ENCODE results near the gene LMO3.

Gene LMO3

DNA sequence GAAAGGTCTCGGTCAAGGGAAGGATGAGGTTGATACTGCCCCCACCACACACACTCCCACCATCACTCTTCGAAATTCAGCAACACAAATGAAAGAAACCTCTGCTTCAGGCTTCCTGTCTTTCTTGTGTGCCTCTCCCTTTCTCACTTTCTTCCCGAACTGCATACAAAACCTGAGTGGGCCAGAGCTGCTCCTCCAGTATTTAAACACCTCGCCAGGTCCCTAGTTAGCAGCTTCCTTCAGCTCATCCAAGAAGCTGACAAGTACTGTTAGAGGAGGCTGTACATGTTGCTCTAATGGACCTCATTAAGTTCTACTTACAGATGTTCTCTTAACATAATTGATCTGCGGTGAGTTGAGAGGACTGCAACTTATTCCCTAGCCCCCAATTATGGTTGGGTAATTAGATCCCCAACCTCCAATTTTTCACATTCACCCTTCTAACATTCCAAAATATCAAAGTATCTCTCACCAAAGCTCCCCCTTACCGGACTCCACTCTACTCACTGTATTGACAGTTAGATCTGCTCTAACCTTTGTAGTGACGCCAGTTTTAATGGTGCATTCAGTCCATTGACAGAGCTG is 4.1 kb upstream of the LMO3 start:
- Histone ChIP-seq H3K27me3 (ENCODE audit: control insufficient read depth, insufficient read depth, low read length) (peaks cover 54% of the 10 kb centered on the region), H3K9me3 (ENCODE audit: control insufficient read depth, insufficient read depth, low read length) (no peaks in the 10 kb centered on the region), H3K4me3 (ENCODE audit: low read depth, low read length) (peak overlapping the region; percentile 44), H3K9ac (ENCODE audit: low read depth, low read length) (no peak overlapping the region), H3K27ac (ENCODE audit: low read depth, low read length) (no peak overlapping the region), H3K4me1 (ENCODE audit: control insufficient read depth, insufficient read depth, low read length) (peaks cover 63% of the 10 kb centered on the region), H3K36me3 (ENCODE audit: control insufficient read depth, insufficient read depth, low read length) (no peaks in the 10 kb centered on the region)

DNA sequence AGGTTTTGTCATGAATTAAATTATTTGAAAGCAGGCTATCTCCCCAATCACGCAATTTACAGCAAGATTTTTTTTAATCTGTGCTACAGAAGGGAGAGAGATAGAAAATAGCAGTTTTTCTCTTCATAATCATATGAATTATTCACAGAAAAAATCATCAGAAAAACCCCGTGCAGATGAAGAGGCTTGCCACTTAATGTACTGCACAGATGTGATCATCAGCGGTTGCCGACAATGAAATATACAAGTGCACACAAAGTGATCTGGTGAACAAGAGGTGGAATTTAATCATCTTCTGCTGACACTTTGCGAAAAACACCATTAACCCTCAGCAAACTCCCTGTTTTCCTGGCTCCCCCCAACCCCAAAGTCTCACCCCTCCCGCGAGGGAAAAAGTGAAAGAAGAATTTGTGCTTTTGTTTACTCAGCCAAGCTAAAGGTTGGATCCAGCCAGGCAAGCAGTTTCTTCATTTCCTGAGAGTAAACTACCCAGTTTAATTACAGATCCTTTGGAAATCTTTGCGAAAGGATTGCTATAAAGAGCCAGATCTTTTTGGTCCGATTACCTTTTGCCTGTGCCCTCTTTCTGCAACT is 3.1 kb upstream of the LMO3 start:
- Histone ChIP-seq H3K36me3 (ENCODE audit: control insufficient read depth, insufficient read depth, low read length) (no peaks in the 10 kb centered on the region), H3K4me3 (ENCODE audit: low read depth, low read length) (peak overlapping the region; percentile 44), H3K9ac (ENCODE audit: low read depth, low read length) (no peak overlapping the region), H3K27me3 (ENCODE audit: control insufficient read depth, insufficient read depth, low read length) (peaks cover 65% of the 10 kb centered on the region), H3K27ac (ENCODE audit: low read depth, low read length) (no peak overlapping the region), H3K9me3 (ENCODE audit: control insufficient read depth, insufficient read depth, low read length) (no peaks in the 10 kb centered on the region), H3K4me1 (ENCODE audit: control insufficient read depth, insufficient read depth, low read length) (peaks cover 73% of the 10 kb centered on the region)

DNA sequence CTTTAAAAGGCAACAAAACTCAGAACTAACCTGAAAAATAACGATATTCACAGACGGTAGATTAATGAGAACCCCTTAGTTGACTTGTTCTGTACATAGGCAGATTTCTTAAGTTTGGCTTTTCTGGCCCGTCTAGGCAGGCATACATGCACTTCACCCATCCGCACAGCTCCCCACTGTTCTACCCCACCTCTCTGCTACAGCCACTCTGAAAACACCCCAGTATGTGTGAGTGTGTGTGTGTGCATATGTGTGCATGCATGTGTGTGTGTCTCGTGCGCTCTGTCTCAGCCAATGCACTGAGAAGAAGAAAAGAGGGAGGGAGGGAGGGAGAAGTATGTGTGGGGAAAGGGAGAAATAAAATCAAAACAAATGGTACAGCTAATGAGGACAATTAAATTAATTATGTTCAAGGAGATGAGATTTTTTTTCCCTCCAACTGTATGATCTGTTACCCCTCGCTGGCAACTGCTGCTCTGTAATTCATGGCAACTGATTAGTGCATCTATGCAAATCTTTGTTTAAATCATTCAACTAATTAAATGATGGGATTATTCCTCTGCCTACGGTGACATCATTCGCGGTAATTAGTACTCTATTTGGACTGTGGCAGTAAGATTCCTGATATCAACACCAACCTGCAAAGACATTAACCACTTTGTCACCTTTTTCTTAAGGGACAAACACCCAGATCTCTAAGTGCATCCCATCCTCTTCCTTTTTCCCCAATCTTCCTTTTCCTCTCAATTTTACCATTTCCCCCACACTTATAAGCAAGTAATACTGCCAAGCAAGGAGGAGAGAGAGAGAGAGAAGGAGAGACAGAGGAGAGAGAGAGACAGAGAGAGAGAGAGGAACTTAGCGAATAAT is 2.2 kb upstream of the LMO3 start:
- H3K4me3 ChIP-seq (ENCODE audit: low read depth, low read length) = 0 out of 2 replicates have a peak overlapping the region, but pooled peaks have one; percentile 10
- no peaks in the 10 kb centered on the region for H3K9me3 ChIP-seq (ENCODE audit: control insufficient read depth, insufficient read depth, low read length)
- H3K4me1 ChIP-seq (ENCODE audit: control insufficient read depth, insufficient read depth, low read length) = peaks cover 79% of the 10 kb centered on the region
- no peak overlapping the region for H3K9ac ChIP-seq (ENCODE audit: low read depth, low read length)
- H3K27ac ChIP-seq (ENCODE audit: low read depth, low read length) = no peak overlapping the region
- no peaks in the 10 kb centered on the region for H3K36me3 ChIP-seq (ENCODE audit: control insufficient read depth, insufficient read depth, low read length)
- peaks cover 72% of the 10 kb centered on the region for H3K27me3 ChIP-seq (ENCODE audit: control insufficient read depth, insufficient read depth, low read length)

GRCh38 chr12:16606991-16607390 is 1.0 kb upstream of the LMO3 start:
- Histone ChIP-seq H3K4me1 (ENCODE audit: control insufficient read depth, insufficient read depth, low read length) (peaks cover 68% of the 10 kb centered on the region), H3K9ac (ENCODE audit: low read depth, low read length) (peak overlapping the region; percentile 16; the same call in 1 of the 2 replicates)

DNA sequence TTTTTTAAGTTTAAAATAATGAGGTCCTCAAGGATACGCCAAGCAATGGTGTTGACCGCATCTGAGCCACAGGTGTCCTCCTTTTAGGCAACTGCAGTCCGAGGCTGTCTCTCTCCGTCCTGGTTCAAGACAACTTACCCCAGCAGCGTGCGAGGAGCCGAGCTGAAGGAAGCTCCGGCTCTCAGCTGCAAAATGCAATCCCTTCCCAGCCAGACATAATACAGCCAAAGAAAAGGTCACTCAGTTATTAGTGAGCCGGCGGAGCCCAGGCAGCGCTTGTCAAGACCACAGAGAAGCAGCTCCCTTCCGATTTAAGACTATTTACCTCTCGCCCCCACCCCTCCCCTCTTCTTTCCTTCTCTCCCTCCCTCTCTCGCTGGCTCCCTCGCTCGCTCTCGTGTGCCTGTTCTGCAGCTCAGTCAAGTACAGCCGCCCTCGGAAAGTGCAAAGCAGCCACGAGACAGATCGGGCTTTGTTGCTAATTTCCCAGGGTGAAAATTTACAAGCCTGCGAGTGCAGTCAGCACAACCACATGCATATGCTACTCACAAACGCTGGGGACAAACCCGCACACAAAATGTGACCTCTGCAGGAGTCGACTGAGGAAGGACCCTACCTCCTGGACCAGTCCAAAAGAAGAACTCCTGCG is 363 bp upstream of the LMO3 start:
- Histone ChIP-seq H3K9ac (ENCODE audit: low read depth, low read length) (peak overlapping the region; percentile 16; the same call in 1 of the 2 replicates), H3K27ac (ENCODE audit: low read depth, low read length) (peak overlapping the region; percentile 10), H3K4me3 (ENCODE audit: low read depth, low read length) (peak overlapping the region; percentile 72), H3K9me3 (ENCODE audit: control insufficient read depth, insufficient read depth, low read length) (no peaks in the 10 kb centered on the region), H3K27me3 (ENCODE audit: control insufficient read depth, insufficient read depth, low read length) (peaks cover 74% of the 10 kb centered on the region), H3K4me1 (ENCODE audit: control insufficient read depth, insufficient read depth, low read length) (peaks cover 61% of the 10 kb centered on the region), H3K36me3 (ENCODE audit: control insufficient read depth, insufficient read depth, low read length) (no peaks in the 10 kb centered on the region)

More at GRCh38 chr12:16606991-16607390, 1.0 kb upstream of the LMO3 start:
- Histone ChIP-seq H3K27ac (ENCODE audit: low read depth, low read length) (no peak overlapping the region), H3K4me3 (ENCODE audit: low read depth, low read length) (peak overlapping the region; percentile 72), H3K9me3 (ENCODE audit: control insufficient read depth, insufficient read depth, low read length) (no peaks in the 10 kb centered on the region), H3K27me3 (ENCODE audit: control insufficient read depth, insufficient read depth, low read length) (peaks cover 74% of the 10 kb centered on the region), H3K36me3 (ENCODE audit: control insufficient read depth, insufficient read depth, low read length) (no peaks in the 10 kb centered on the region)

GRCh38 chr12:16605642-16606116 is 283 bp downstream of the LMO3 start:
- no peaks in the 10 kb centered on the region for H3K9me3 ChIP-seq (ENCODE audit: control insufficient read depth, insufficient read depth, low read length)
- no peaks in the 10 kb centered on the region for H3K36me3 ChIP-seq (ENCODE audit: control insufficient read depth, insufficient read depth, low read length)
- H3K27ac ChIP-seq (ENCODE audit: low read depth, low read length) = no peak overlapping the region
- H3K4me1 ChIP-seq (ENCODE audit: control insufficient read depth, insufficient read depth, low read length) = peaks cover 55% of the 10 kb centered on the region
- H3K9ac ChIP-seq (ENCODE audit: low read depth, low read length) = no peak overlapping the region
- H3K4me3 ChIP-seq (ENCODE audit: low read depth, low read length) = peak overlapping the region; percentile 72
- peaks cover 74% of the 10 kb centered on the region for H3K27me3 ChIP-seq (ENCODE audit: control insufficient read depth, insufficient read depth, low read length)

GRCh38 chr12:16604596-16605252 is 1.2 kb downstream of the LMO3 start:
- H3K9ac ChIP-seq (ENCODE audit: low read depth, low read length) = no peak overlapping the region
- H3K4me1 ChIP-seq (ENCODE audit: control insufficient read depth, insufficient read depth, low read length) = peaks cover 46% of the 10 kb centered on the region
- H3K9me3 ChIP-seq (ENCODE audit: control insufficient read depth, insufficient read depth, low read length) = no peaks in the 10 kb centered on the region
- H3K4me3 ChIP-seq (ENCODE audit: low read depth, low read length) = peak overlapping the region; percentile 61
- peaks cover 66% of the 10 kb centered on the region for H3K27me3 ChIP-seq (ENCODE audit: control insufficient read depth, insufficient read depth, low read length)
- no peak overlapping the region for H3K27ac ChIP-seq (ENCODE audit: low read depth, low read length)
- H3K36me3 ChIP-seq (ENCODE audit: control insufficient read depth, insufficient read depth, low read length) = no peaks in the 10 kb centered on the region

DNA sequence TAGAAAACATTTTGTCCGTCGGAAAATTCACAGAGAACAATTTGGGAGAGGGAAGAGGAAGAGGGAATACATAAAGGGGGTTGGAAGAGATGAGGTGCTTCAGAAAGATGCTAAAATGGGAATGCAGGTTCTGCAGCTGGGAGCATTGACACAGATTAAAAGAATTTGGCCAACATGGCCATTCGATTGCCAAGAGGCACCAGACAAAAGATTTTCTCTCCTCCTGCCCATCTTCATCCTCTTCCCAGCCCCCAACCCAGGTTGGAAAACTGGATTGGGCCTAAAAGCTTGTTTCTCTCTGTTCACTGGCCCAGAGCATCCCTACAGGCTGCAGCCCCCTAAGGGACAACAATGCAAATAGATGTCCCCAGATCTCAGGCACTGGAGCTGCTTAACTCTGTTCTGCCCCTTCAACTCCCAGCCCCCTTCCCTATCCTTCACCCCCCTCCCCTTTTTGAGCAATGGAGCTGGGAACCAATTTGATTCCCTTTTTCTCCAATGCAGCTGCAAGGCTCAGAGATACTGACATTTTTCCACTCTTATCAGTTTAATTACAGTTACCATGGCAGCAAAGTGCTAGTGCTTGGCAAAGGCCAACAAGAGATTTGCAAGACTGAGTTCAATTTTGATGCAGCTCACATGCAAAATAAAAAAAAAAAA is 1.9 kb downstream of the LMO3 start:
- H3K9me3 ChIP-seq (ENCODE audit: control insufficient read depth, insufficient read depth, low read length) = no peaks in the 10 kb centered on the region
- peaks cover 60% of the 10 kb centered on the region for H3K27me3 ChIP-seq (ENCODE audit: control insufficient read depth, insufficient read depth, low read length)
- no peak overlapping the region for H3K27ac ChIP-seq (ENCODE audit: low read depth, low read length)
- H3K36me3 ChIP-seq (ENCODE audit: control insufficient read depth, insufficient read depth, low read length) = no peaks in the 10 kb centered on the region
- H3K4me3 ChIP-seq (ENCODE audit: low read depth, low read length) = peak overlapping the region; percentile 61
- no peak overlapping the region for H3K9ac ChIP-seq (ENCODE audit: low read depth, low read length)
- peaks cover 39% of the 10 kb centered on the region for H3K4me1 ChIP-seq (ENCODE audit: control insufficient read depth, insufficient read depth, low read length)

- Histone ChIP-seq H3K9me3 (ENCODE audit: control insufficient read depth, insufficient read depth, low read length) (no peaks in the 10 kb centered on the region), H3K27me3 (ENCODE audit: control insufficient read depth, insufficient read depth, low read length) (peaks cover 53% of the 10 kb centered on the region), H3K9ac (ENCODE audit: low read depth, low read length) (no peak overlapping the region), H3K4me3 (ENCODE audit: low read depth, low read length) (no peak overlapping the region), H3K4me1 (ENCODE audit: control insufficient read depth, insufficient read depth, low read length) (peaks cover 38% of the 10 kb centered on the region), H3K27ac (ENCODE audit: low read depth, low read length) (no peak overlapping the region), H3K36me3 (ENCODE audit: control insufficient read depth, insufficient read depth, low read length) (no peaks in the 10 kb centered on the region)
These were observed 2.6 kb downstream of the LMO3 start for GRCh38 chr12:16603260-16603915.

Measured in HUES48 (cell line).